ENCODE data around the gene OTOGL. TPM values are rescaled to one million over a fixed set of nuclear protein-coding genes. Genes with fewer than 3 reads are reported as not detected.

Gene OTOGL
- polyA plus RNA-seq, 1 donor from 2014 or later = 0.33 TPM

GRCh38 chr12:80129895-80130530 is 30.7 kb downstream of the OTOGL start:
- Histone ChIP-seq H3K4me3 (ENCODE audit: low read length) (no peak overlapping the region), H3K27ac (ENCODE audit: low read length) (no peak overlapping the region), H3K9ac (ENCODE audit: low read length) (no peak overlapping the region), H3K9me2 (ENCODE audit: insufficient read depth, low read length) (no peaks in the 10 kb centered on the region), H3K4me2 (ENCODE audit: low read length) (no peak overlapping the region), H2AFZ (ENCODE audit: low read depth, low read length) (no peak overlapping the region), H3K9me3 (ENCODE audit: low read length) (no peaks in the 10 kb centered on the region), H4K20me1 (ENCODE audit: insufficient read depth) (no peaks in the 10 kb centered on the region), H3K27me3 (ENCODE audit: insufficient read depth, low read depth, low read length) (no peaks in the 10 kb centered on the region), H3K36me3 (ENCODE audit: insufficient read depth, low read length) (no peaks in the 10 kb centered on the region), H3F3A (ENCODE audit: insufficient read depth, low read length, poor library complexity, severe bottlenecking) (no peaks in the 10 kb centered on the region), H3K79me2 (replicated peaks; ENCODE audit: insufficient read depth, low read length) (no peaks in the 10 kb centered on the region)
- no peak for TF ChIP-seq POLR2AphosphoS5 (IDR thresholded peaks at IDR 0.05)
- TF ChIP-seq CTCF (IDR thresholded peaks at IDR 0.05; ENCODE audit: poor library complexity, severe bottlenecking) = no peak
- no peak for TF ChIP-seq EP300 (conservative IDR thresholded peaks at IDR 0.05; ENCODE audit: poor library complexity, severe bottlenecking)
- TF ChIP-seq SMC3 (conservative IDR thresholded peaks at IDR 0.05; ENCODE audit: poor library complexity) = no peak
- TF ChIP-seq MXI1 (conservative IDR thresholded peaks at IDR 0.05; ENCODE audit: poor library complexity, severe bottlenecking) = no peak
- no peak for TF ChIP-seq REST (IDR thresholded peaks at IDR 0.05; ENCODE audit: borderline replicate concordance)
- no peak for TF ChIP-seq EZH2 (IDR thresholded peaks at IDR 0.05; ENCODE audit: borderline replicate concordance, insufficient read depth, low read length, poor library complexity, severe bottlenecking)
- no peak for TF ChIP-seq TAF1 (IDR thresholded peaks at IDR 0.05; ENCODE audit: low read depth)
- no peak for TF ChIP-seq RAD21 (conservative IDR thresholded peaks at IDR 0.05)

- H2AFZ ChIP-seq (ENCODE audit: low read depth, low read length) = no peak overlapping the region
Measured at GRCh38 chr12:80135624-80136023, 36.3 kb downstream of the OTOGL start.

More at GRCh38 chr12:80135624-80136023, 36.3 kb downstream of the OTOGL start:
- Histone ChIP-seq H3K9ac (ENCODE audit: low read length) (no peak overlapping the region), H3K4me2 (ENCODE audit: low read length) (no peak overlapping the region), H3K36me3 (ENCODE audit: insufficient read depth, low read length) (no peaks in the 10 kb centered on the region), H3K27ac (ENCODE audit: low read length) (no peak overlapping the region), H3F3A (ENCODE audit: insufficient read depth, low read length, poor library complexity, severe bottlenecking) (no peaks in the 10 kb centered on the region), H4K20me1 (ENCODE audit: insufficient read depth) (no peaks in the 10 kb centered on the region), H3K4me3 (ENCODE audit: low read length) (no peak overlapping the region), H3K79me2 (replicated peaks; ENCODE audit: insufficient read depth, low read length) (no peaks in the 10 kb centered on the region), H3K9me2 (ENCODE audit: insufficient read depth, low read length) (no peaks in the 10 kb centered on the region), H3K9me3 (ENCODE audit: low read length) (no peaks in the 10 kb centered on the region), H3K27me3 (ENCODE audit: insufficient read depth, low read depth, low read length) (no peaks in the 10 kb centered on the region)
- TF ChIP-seq EP300 (conservative IDR thresholded peaks at IDR 0.05; ENCODE audit: poor library complexity, severe bottlenecking) (no peak), SMC3 (conservative IDR thresholded peaks at IDR 0.05; ENCODE audit: poor library complexity) (no peak), EZH2 (IDR thresholded peaks at IDR 0.05; ENCODE audit: borderline replicate concordance, insufficient read depth, low read length, poor library complexity, severe bottlenecking) (no peak), MXI1 (conservative IDR thresholded peaks at IDR 0.05; ENCODE audit: poor library complexity, severe bottlenecking) (no peak), POLR2AphosphoS5 (IDR thresholded peaks at IDR 0.05) (no peak), CTCF (IDR thresholded peaks at IDR 0.05; ENCODE audit: poor library complexity, severe bottlenecking) (no peak), REST (IDR thresholded peaks at IDR 0.05; ENCODE audit: borderline replicate concordance) (no peak), TAF1 (IDR thresholded peaks at IDR 0.05; ENCODE audit: low read depth) (no peak), RAD21 (conservative IDR thresholded peaks at IDR 0.05) (no peak)

Data from neural cell (in vitro differentiated cells).